CD4-positive, alpha-beta T cell treated with Interleukin-15 for 4 hours (primary cell): Measurements from ENCODE around the gene LRCH4.
"Not testable (repeated sequence)": the region's sequence is repeated elsewhere in the genome, so short reads cannot be mapped to it uniquely, and the experiment has no call there.

Experiments
- DNase-seq: peaks from one replicate; pipeline ENCODE4 v3.0.0-alpha.2; 2020; ENCODE audit warnings: low spot score

LRCH4 gene

GRCh38 chr7:100544967-100545359, 41.0 kb downstream of the LRCH4 start:
- DNase-seq: no peak

DNA sequence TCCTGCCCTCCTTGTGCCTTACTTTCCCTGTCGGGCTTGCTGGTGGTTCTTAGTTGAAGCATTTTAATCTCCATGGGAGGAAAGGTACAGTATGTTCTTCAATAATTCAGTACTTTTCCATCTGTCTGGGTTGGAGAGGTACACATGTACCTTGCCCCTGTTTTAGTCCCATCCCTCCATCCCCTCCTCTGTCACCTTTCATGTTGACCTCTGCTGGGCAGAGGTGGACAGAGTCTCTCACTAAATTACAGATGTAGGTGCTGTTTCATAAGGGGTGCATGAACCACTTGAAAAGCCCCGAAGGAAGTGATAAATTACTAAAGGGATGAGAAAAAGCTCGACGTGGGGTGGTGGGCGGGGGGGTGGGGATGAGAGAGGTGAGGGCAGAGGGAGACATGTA, 41.5 kb downstream of the LRCH4 start:
- no peak for DNase-seq

- DNase-seq: no peak
Measured at GRCh38 chr7:100543586-100543985, 42.3 kb downstream of the LRCH4 start.

DNA sequence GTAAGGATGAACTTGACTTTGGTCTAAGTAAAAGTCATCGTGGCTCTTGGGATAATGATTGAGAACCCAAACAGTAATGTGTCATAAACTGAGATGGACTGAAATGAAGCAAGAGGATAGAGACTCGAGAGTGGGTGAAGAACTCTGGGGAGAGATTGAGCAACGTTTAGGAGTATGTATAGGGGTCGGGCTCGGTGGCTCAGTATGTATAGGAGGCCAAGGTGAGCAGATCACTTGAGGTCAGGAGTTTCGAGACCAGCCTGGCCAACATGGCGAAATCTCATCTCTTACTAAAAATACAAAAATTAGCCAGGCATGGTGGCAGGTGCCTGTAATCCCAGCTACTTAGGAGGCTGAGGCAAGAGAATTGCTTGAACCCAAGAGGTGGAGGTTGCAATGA, 44.6 kb downstream of the LRCH4 start:
- DNase-seq: not testable (repeated sequence)

GRCh38 chr7:100540073-100540723, 45.7 kb downstream of the LRCH4 start:
- DNase-seq: no peak

GRCh38 chr7:100539436-100540006, 46.4 kb downstream of the LRCH4 start:
- DNase-seq: no peak

GRCh38 chr7:100538654-100539435, 47.1 kb downstream of the LRCH4 start, which contains the start of gene AGFG2:
TSS of gene AGFG2 (plus strand) at chr7:100539203. CDS start at chr7:100539347, 144 bp downstream.
- peak; percentile 100 for DNase-seq

GRCh38 chr7:100538348-100538653, 47.6 kb downstream of the LRCH4 start:
- DNase-seq: no peak

- not testable (repeated sequence) for DNase-seq
Measured at GRCh38 chr7:100536695-100537094, 49.2 kb downstream of the LRCH4 start.

DNA sequence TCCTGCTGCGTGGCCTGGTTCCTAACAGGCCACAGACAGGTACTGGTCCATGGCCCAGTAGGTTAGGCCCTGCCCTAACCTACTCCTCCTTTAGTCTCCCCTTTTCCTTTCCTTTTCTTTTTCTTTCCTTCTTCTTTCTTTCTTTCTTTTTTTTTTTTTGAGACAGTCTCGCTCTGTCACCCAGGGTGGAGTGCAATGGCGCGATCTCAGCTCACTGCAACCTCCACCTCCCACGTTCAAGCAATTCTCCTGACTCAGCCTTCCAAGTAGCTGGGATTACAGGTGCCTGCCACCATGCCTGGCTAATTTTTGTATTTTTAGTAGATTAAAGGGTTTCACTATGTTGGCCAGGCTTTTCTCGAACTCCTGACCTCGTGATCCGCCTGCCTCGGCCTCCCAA, 49.9 kb downstream of the LRCH4 start:
- not testable (repeated sequence) for DNase-seq

DNA sequence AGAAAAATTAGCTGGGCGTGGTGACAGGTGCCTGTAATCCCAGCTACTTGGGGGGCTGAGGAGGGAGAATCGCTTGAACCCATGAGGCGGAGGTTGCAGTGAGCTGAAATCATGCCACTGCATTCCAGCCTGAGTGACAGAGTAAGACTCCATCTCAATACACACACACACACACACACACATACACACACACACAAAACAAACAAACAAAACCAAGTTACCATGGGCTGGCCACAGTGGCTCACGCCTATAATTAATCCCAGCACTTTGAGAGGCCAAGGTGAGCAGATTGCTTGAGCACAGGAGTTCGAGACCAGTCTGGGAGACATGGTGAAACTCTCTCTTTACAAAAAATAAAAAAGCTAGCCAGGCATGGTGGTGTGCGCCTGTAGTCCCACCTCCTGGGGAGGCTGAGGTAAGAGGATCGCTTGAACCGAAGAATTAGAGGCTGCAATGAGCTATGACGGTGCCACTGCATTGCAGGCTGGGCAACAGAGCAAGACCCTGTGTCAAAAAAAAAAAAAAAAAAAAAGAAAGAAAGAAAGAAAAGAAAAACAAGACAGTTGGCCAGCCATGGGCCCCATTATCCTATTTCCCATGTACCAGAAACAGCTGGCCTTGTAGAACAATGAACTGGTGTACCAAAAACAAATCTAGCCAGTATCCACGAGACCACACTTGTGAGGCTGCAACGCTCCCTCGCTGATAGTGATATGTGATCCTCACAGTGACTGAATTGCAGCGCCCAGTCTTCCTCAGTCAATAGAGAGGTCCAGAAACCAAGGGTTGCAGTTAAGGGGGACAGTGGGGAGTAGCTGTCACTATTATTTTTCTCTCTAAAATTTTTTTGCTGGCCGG, 53.5 kb downstream of the LRCH4 start:
- no peak for DNase-seq

DNA sequence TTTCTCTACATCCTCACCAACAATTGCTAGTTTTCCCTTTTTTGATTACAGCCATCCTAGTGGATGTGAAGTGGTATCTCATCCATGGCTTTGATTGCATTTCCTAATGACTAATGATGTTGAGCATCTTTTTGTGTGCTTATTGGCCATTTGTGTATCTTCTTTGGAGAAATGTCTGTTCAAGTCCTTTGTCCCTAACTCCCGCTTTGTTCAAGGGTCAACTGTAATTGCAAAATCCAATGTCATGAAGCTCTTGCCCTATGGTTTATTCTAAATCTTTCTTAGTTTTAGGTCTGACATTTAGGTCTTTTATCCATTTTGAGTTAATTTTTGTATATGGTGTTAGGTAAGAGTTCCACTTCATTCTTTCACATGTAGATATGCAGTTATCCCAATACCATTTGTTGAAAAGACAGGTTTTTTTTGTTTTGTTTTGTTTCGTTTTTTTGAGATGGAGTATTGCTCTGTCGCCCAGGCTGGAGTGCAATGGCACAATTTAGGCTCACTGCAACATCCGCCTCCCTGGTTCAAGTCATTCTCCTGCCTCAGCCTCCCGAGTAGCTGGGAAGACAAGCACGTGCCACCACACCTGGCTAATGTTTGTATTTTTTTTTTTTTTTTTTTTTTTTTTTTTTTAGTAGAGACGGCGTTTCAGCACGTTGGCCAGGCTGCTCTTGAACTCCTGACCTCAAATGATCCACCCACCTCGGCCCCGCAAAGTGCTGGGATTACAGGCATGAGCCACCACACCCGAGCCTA, 57.6 kb downstream of the LRCH4 start:
- not testable (repeated sequence) for DNase-seq
